Tibial artery (tissue), 4 donors: ENCODE results near the gene FGFBP1.

ENCODE experiments used
- DNase-seq, 2 donors: peaks; one replicate each; pipeline ENCODE4 v3.0.0-alpha.2; 2019
- H3K27ac ChIP-seq, 2 donors: fragments of 200-600 bp; sonication (generic) in 1 of 2; 1 replicate in 1 of 2; 2 replicates in 1 of 2; pipeline ENCODE4 v1.5.1; 2018 to 2019; ENCODE audit warnings: mild to moderate bottlenecking in 1 of 2
- H3K27me3 ChIP-seq, 2 donors: fragments of 200-600 bp; sonication (generic) in 1 of 2; one replicate each; pipeline versions ENCODE4 v1.5.1 to v1.6.0; 2016 to 2019
- H3K36me3 ChIP-seq, 3 donors: fragments of 200-600 bp; sonication (generic) in 2 of 3; one replicate each; pipeline ENCODE4 v1.5.1; 2016 to 2019; ENCODE audit warnings: mild to moderate bottlenecking in 2 of 3
- H3K4me1 ChIP-seq, 4 donors: fragments of 200-600 bp; sonication (generic) in 2 of 4; 1 replicate in 3 of 4; 2 replicates in 1 of 4; pipeline ENCODE4 v1.5.1; 2016 to 2019
- H3K4me3 ChIP-seq, 2 donors: fragments of 200-600 bp; sonication (generic) in 1 of 2; 1 replicate in 1 of 2; 2 replicates in 1 of 2; pipeline ENCODE4 v1.5.1; 2018 to 2019; ENCODE audit warnings: mild to moderate bottlenecking in 2 of 2
- H3K9me3 ChIP-seq, 3 donors: fragments of 200-600 bp; sonication (generic) in 1 of 3; one replicate each; pipeline ENCODE4 v1.5.1; 2016 to 2019
- CTCF ChIP-seq, 2 experiments: fragments of 200-600 bp in 1 of 2; fragments of 450-650 bp in 1 of 2; IDR thresholded peaks; one replicate each; pipeline ENCODE4 v1.5.1; 2017 to 2019; ENCODE audit warnings: antibody characterized with exemption in 2 of 2, mild to moderate bottlenecking in 1 of 2, moderate library complexity in 1 of 2
- intact Hi-C: fragments of 100-400 bp; cut with DNase I; formaldehyde crosslinking; loops from one replicate; pipeline ENCODE4 v1.15.0; 2023; ENCODE audit warnings: low total_unique reads

FGFBP1 gene

DNA sequence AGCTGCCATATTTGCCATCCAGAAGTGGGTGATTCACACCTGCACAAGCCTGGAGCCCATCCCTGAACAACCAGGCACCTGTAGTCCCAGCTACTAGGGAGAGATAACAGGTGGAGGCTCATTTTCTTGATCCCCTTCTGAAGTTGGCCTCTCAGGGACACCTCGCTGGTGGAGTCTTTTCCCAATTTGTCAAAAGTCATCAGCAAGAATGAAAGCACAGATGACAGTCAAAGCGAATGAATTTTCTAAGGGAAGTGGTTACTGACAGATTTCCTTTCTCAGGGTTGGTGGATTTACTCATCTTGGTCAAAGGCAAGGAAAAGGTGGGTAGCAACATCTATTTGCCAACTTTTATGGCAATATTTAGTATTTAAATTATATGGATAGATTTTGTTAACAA lies 36.5 kb downstream of the FGFBP1 start:
- intact Hi-C loops, result no loop called here
- no peak for TF ChIP-seq CTCF (IDR thresholded peaks at IDR 0.05)
- no peak for DNase-seq
- Histone ChIP-seq H3K9me3 (no peaks in the 10 kb centered on the region), H3K4me3 (no peak overlapping the region), H3K27me3 (peaks cover 0 to 5% of the 10 kb centered on the region in 2 donors), H3K27ac (no peak overlapping the region), H3K36me3 (no peaks in the 10 kb centered on the region), H3K4me1 (no peaks in the 10 kb centered on the region)

GRCh38 chr4:15901007-15901406 lies 37.5 kb downstream of the FGFBP1 start:
- intact Hi-C loops, result no loop called here
- peaks cover 0 to 5% of the 10 kb centered on the region in 2 donors for H3K27me3 ChIP-seq
- DNase-seq, result no peak

DNA sequence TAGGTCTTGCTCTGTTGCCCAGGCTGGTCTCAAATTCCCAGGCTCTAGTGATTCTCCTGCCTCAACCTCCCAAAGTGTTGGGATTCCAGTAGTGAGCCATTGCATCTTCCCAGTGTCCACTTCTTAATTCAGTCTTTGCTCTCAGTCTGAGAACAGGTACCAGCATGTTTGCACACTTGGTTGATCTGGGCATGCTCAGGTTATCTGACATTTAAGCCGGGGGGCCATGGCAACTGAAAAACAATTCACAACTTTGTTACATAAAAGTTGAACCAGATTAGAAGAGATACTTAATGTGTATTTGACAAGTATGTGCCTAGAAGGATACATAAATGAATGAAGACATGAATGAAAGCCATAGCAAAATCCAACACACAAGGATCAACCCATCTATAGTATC lies 39.0 kb downstream of the FGFBP1 start:
- Histone ChIP-seq H3K36me3 (no peaks in the 10 kb centered on the region), H3K9me3 (no peaks in the 10 kb centered on the region), H3K27me3 (no peaks in the 10 kb centered on the region), H3K4me1 (no peaks in the 10 kb centered on the region), H3K27ac (no peak overlapping the region), H3K4me3 (no peak overlapping the region)
- DNase-seq, result no peak
- intact Hi-C loops, result no loop called here
- no peak for TF ChIP-seq CTCF (IDR thresholded peaks at IDR 0.05)

More at GRCh38 chr4:15901007-15901406, 37.5 kb downstream of the FGFBP1 start:
- Histone ChIP-seq H3K9me3 (no peaks in the 10 kb centered on the region), H3K4me1 (no peaks in the 10 kb centered on the region), H3K4me3 (no peak overlapping the region), H3K36me3 (no peaks in the 10 kb centered on the region), H3K27ac (no peak overlapping the region)
- TF ChIP-seq CTCF (IDR thresholded peaks at IDR 0.05), result no peak

DNA sequence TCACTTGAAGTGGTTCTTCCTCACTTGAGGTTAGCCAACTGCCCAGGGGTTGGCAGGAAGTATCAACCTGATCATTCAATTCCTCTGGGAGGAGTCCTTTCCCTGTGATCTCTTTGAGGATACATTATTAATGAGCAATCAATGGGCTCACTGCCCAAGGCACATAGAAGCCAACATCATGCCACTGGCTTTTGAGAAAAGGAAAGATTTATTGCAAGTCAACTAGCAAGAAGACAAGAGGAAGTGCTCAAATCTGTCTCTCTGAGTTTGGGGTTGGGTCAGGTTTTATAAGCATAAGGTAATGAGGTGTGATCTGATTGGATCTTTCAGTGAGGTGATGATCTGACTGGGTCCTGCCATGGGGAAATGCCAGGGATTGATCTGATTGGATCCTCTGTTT lies 39.6 kb downstream of the FGFBP1 start:
- Histone ChIP-seq H3K9me3 (no peaks in the 10 kb centered on the region), H3K27me3 (no peaks in the 10 kb centered on the region), H3K36me3 (no peaks in the 10 kb centered on the region), H3K27ac (no peak overlapping the region), H3K4me3 (no peak overlapping the region), H3K4me1 (no peaks in the 10 kb centered on the region)
- no peak for DNase-seq
- TF ChIP-seq CTCF (IDR thresholded peaks at IDR 0.05), result no peak
- intact Hi-C loops, result no loop called here

DNA sequence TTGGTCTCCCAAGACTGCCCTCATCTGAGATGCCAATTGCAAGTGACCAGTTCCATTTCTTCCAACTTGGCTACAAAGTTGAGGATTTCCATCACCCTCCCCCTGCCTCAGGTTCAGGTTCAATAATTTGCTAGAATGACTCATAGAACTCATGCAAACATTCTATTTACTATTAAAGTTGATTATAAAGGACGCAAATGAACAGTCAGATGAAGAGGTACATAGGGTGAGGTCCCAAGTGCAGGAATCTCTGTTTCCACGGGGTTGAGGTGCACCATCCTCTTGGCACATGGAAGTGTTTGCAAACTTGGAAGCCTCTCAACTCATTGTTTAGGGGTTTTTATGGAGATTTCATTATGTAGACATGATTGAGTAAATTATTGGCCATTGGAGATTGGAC lies 41.0 kb downstream of the FGFBP1 start:
- H3K4me3 ChIP-seq, result no peak overlapping the region
- no peaks in the 10 kb centered on the region for H3K36me3 ChIP-seq
- no peak overlapping the region for H3K27ac ChIP-seq
- intact Hi-C loops, result no loop called here
- DNase-seq, result no peak
- no peak for TF ChIP-seq CTCF (IDR thresholded peaks at IDR 0.05)
- no peaks in the 10 kb centered on the region for H3K27me3 ChIP-seq
- no peaks in the 10 kb centered on the region for H3K9me3 ChIP-seq
- no peaks in the 10 kb centered on the region for H3K4me1 ChIP-seq
